HG03378 (cell line): ENCODE results near the gene BIRC5.

Source experiments
- ATAC-seq: cut with Tn5 transposase; IDR thresholded peaks from one replicate; pipeline ENCODE4 v1.9.1; 2021; ENCODE audit warnings: mild to moderate bottlenecking, moderate library complexity; ENCODE audit not compliant: unreplicated experiment

The BIRC5 gene

GRCh38 chr17:78255029-78255656 lies 41.1 kb downstream of the BIRC5 start:
- ATAC-seq, result no peak

- no peak for ATAC-seq
These were observed 42.1 kb downstream of the BIRC5 start for GRCh38 chr17:78255953-78256706.

- ATAC-seq, result no peak
These were observed 42.9 kb downstream of the BIRC5 start for GRCh38 chr17:78256707-78257591.

- no peak for ATAC-seq
These were observed 43.8 kb downstream of the BIRC5 start for GRCh38 chr17:78257810-78258322.

- ATAC-seq, result no peak
These were observed 44.5 kb downstream of the BIRC5 start for GRCh38 chr17:78258323-78259191.

GRCh38 chr17:78259192-78259554 lies 45.1 kb downstream of the BIRC5 start:
- ATAC-seq, result no peak

DNA sequence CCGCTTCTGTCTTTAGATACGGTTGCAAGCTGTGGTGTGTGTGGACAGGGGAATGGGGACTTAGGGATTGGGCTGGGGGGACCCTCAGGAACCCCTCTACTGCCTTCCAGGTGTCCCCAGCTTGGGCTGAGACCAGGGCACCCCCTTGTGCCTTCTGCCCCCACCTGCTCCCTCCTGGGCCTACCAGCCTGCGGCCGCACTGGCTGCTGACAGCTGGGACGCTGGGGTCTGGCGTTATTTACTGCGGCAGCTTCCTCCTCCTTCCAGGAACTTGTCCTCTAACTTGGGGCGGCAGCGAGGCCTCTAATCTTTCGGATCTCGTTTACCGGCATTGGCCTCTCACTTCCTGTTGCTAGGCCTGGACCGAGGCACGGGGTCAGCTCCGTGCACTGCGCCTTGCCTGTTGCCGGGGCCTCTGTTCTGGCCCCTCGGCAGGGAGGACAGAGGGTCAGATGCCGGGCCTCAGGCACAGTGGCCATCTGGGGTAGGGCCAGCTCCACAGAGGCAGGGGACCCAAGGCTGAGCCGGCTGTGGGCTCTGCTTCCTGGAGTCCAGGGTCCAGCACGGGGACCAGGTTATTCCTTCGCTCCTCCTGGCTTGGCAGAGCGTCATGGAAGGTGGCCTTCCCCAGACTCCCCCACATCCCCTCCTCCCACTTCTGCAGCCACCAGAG lies 49.1 kb downstream of the BIRC5 start:
- no peak for ATAC-seq

- ATAC-seq, result no peak
These were observed 49.8 kb downstream of the BIRC5 start for GRCh38 chr17:78263736-78264340.

GRCh38 chr17:78264590-78264989 lies 50.5 kb downstream of the BIRC5 start:
- ATAC-seq, result no peak

DNA sequence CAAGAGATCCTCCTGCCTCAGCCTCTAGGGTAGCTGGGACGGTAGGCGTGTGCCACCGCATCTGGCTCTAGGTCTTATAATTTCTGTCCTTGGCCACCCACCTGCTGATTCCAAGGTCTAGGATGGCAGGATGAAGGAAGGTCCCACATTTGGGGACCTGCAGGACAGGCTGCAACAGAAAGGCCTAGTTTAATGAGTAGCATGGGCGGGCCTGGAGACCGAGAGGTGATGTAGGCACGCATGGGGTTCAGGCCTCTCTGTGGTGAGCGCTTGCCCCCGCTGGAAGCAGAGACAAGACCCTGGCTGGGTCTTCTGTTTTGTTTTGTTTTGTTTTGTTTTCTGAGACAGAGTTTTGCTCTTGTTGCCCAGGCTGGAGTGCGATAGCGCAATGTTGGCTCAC lies 51.1 kb downstream of the BIRC5 start:
- no peak for ATAC-seq

GRCh38 chr17:78266231-78266631 lies 52.2 kb downstream of the BIRC5 start:
- ATAC-seq, result no peak

DNA sequence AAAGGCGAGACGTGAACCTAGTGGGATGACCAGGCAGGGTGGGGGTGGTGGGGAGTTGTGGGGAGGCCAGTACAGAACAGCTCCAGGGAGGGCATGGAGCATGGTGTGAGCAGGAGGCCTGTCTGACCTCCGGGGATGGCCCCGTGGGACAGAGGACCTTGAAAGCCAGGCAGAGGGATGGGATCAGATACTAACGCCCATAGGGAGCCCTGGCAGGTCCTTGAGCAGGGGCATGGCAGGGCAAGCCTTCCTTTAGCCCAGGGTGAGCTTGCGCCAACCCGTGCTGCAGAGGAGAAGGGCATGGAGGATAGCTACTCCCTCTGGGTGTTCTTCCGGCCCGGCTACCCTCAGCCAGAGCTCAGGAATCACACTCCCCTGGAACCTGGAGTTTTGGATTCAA lies 52.7 kb downstream of the BIRC5 start:
- no peak for ATAC-seq

DNA sequence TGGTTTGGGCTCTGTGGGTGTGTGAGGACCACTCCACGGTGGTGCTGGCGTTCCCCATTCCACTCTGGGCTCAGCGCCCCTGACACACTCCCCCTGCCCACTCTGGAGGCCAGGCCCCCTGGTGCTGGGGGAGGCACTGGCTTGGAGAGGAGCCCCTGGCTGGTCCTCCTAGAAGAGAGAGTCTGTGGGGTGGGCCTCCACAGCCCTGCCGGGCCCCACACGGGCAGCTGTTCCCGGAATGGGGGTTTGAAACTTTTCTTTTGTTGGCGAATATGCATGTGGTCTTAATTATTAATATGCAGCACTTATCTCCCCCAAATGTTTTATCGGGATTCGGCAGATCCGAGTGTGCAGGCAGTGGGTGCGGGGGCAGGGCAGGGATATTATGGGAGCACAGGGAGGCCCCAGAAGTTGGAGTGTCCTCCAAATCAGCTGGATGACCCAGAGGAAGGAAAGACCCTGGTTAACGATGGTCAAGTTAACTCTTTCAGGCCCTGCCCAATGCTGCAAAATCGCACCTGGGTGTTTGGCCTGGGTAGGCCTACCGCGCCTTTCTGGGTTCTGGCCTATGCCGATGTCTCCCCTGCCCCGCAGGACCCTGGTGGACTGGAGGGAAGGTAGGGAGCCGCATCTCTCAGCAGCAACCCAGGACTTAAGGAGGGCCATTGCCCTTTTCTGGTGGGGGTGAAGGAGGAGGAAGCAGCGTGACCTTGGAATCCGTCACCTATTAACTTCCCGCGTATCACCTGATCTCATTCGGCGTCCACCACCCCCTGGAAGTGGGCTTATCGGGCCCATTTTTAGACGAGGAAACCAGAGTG lies 53.4 kb downstream of the BIRC5 start:
- ATAC-seq, result no peak

DNA sequence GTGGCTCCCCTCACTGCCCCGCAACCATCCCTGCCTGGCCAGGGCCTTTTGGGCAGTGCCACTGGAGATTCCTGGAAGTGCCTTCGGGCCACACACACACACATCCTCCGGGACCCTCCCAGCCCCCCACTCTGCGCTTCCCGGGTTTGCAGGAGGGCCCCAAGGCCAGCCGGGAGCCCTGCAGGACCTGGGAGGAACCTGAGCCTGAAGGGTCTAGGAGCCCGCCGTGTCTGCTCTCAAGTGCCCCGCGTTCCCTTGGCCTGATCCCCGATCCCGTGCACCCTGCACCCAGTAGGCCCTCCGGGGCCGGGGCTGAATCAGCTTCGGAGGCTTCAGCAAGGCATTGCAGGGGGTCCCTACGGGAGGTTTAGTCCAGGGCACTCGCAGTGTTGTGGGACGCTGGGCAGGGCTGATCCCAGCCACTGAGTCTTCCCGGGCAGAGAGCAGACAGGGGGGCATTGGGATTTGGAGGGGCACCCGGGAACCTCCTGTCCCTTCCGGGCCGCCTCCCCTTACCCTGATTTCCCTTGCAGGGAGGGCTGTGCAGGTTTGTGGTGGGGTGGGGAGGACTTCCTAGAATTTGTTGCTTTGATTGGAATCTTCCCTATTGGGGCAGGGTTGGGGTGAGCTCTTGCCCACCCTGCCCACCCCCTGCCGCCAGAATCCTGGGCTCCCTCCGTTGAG lies 54.3 kb downstream of the BIRC5 start:
- no peak for ATAC-seq

- no peak for ATAC-seq
These were observed 55.2 kb downstream of the BIRC5 start for GRCh38 chr17:78268951-78269905.

DNA sequence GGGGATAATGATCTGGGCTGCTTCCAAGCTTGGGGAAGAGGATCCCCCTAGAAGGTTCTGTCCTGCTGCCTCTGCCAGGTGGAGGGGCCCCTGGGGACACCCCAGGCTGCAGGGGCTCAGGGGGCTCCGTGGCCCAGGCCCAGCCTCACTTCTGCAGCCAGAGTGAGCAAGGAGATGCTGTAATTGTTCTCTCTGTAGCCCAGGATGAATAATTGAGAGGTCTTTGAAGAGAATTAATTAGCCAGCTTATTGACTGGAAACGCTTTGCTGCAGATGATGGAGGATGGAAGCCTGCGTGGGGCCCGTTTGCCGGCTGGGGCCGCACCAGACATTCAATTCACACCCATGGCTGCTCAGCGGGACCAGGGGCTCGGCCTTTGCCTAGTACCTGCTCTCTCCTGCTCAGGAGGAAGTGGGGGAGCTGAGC lies 55.9 kb downstream of the BIRC5 start:
- no peak for ATAC-seq
